EH (cell line): ENCODE data around the gene USP7.
"Not testable (repeated sequence)": the region's sequence is repeated elsewhere in the genome, so short reads cannot be mapped to it uniquely, and the experiment has no call there.

Experiments
- DNase-seq: peaks from one replicate; pipeline ENCODE4 v3.0.0-alpha.2; 2015; ENCODE audit warnings: low read depth

The USP7 gene

GRCh38 chr16:8924214-8924613 is 39.5 kb downstream of the USP7 start:
- DNase-seq: no peak

DNA sequence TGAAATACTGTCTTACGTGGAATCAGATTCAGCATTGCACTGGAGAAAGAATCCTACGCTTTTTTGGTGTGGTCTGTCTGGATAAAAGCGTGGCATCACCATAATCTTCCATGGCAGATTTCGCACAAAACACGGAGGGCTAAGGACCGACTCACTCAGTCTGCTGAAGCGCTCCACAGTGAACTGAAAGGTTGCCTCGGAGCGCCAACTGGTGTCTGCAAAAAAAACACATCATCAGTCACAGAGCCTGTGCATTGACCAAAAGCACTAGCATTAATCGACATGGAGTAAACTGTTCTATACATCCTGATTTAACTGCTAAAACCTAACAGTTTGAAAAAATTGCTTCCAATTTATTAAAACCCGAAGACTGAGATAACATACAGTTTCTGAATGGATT is 40.5 kb downstream of the USP7 start:
- no peak for DNase-seq

DNA sequence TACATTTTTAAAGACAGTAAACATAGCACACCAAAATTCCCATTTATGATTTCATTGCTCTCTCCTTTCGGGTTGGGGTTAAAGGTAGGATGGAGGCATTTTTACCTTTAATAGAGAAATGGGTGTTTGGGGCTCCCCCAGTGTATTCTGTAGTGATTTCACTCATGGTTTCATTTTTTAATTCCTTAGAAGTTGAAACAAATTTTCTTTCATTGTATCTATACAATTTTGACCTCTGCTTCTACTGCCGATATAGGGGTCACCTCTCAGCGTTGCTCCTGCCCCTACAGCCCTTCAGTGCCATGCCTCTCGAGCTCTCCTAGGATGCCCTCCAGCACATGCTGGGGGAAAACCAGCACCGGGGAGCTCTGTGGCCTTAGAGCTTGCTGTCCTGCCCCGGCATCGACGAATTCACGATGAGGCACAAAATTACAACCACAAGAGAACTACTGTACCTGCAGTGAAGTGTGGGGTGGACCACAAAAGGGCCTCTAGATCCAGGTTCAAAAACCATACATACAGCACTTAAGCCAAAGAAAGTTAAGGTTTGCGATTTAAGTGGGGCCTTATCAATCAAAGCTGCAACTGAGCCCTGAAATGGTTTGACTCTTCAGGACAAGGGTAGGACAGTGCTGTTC is 42.2 kb downstream of the USP7 start:
- DNase-seq: no peak

GRCh38 chr16:8920645-8921346 is 42.9 kb downstream of the USP7 start:
- DNase-seq: peak; percentile 3

DNA sequence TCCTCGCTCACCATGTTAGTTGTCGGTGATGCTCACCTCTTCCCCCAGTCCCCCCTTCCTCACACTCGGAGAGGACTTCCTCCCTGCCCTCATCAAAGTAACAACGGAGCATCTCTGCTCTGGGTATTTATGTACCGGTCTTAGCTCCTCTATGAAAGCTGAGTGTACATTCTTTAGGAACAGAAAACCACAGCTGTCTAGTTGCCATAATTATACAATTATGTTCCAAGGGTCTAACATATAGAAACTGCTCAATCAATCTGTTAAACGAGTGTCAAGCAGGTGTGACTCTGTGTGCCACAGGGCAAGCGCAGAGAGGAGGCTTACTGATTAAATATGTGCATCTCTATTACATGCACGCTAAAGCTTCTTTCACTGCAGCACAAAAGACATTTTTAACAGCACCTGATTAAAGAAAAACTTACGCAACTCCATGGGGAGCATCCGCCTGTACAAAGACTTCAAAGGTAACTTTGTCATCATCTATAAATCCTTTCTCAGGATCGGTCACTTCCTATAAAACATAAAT is 43.7 kb downstream of the USP7 start:
- DNase-seq: no peak

DNA sequence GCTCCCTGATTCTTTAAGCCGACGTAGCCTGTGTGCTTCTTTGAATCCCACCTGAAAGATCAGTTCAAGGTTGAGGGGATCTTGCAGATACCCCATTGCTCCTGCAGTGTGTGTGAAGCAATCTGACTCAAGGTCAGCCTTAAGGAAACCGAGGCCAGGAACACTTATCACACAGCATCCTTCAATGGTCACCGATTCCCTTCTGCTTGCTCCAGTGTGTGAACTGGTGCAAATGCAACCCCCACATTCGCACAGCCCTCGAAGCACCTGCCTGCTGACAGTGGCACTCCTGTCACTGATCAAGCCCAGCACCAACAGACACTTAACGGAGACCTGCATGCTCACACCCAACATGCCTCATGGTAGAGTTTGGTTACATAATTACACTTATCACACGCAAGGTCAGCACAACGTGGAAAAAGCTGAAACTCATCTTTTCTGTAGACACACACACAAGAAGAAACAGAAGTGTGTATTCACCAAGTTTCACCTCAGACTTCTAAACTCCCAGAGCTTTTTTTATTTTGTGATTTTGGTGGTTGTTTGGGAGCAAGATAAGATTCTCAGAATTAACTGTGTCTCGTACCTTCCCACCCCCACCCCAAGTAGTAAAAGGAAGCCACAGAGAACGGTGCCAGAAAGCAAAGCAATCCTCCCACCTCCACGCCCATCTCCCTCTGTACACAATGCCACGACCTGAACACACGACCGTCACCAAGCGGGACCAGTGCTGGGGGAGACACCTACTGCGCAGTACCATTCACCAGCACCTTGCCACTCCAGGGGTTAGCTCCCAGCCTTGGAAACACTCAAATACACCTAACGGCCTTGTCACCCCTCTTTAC is 44.4 kb downstream of the USP7 start:
- no peak for DNase-seq

- DNase-seq: not testable (repeated sequence)
Observed at GRCh38 chr16:8917336-8917735, 46.4 kb downstream of the USP7 start.

DNA sequence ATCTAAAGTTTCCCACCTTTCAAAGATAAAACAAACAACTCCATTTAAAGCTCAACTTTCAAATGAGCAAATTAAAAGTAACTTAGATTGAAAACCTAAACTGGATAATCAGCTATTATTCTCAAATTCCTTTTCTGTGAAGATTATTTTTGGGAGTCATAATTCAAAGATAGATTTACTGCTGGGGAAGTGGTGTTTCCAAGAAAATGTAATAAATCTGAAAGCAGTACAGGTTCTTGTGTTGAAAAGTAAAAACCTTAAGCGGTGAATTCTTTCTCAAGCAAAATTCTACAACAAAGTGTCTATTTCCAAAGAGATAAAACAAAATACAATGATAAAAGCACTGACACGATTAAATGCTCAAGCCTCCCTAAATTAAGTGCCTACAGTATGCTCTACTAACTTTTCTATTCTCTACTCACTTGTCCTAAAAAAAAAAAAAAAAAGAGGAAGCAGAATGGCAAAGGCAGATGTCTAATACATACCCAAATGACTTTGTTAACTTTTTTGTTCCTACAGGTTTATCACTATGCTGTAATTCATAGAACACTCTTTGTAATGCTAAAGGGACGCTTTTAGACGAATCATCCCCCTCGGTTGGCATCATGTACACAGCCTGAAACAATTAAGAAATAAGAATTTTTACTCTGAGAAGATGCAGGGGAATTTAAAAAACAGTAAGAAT is 47.0 kb downstream of the USP7 start:
- no peak for DNase-seq

DNA sequence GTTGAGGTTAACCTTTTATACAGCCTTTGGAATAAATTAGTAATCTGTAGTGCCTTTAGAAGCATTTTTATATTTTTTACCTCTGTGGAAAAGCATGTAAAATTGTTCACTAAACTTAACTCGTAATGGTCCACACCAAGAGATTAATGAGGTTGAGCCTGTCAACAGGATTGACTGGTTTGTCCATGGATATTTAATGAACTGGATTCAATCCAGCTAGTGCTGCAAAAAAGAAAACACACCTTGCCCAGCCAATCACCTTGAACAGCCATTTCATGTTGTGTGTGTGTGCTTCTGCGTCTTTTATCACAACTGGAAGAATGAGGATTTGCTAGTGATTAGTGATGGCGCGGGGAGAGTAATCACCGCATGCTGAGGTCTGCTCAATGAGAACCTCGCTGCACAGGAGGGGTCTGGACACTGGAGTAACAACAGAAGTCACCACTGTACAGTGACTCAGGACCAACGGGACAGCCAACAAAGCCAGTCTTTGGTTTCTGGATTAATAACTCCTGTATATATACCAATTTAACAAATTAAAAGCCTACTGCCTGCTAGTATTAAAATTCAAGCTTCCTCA is 47.9 kb downstream of the USP7 start:
- no peak for DNase-seq

DNA sequence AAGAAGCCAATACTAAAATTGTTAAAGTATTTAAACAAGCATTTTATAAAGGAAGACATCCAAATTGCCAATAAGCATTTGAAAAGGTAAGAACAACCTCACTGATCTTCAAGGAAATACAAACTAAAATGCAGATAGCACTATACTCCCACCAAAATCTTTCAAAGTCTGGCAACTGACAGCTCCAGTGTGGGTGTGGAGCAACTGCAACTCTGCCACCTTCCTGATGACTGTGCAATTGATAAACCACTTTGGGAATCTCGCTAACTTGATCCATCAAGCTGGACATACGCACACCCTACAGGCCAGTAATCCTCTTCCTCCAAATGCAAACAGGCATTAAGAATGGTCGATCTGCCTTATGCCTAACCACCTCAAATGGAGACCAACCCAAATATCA is 49.6 kb downstream of the USP7 start:
- no peak for DNase-seq

GRCh38 chr16:8912793-8913192 is 50.9 kb downstream of the USP7 start:
- DNase-seq: no peak

GRCh38 chr16:8910811-8911210 is 52.9 kb downstream of the USP7 start:
- no peak for DNase-seq

GRCh38 chr16:8908810-8909468 is 54.8 kb downstream of the USP7 start:
- DNase-seq: no peak

DNA sequence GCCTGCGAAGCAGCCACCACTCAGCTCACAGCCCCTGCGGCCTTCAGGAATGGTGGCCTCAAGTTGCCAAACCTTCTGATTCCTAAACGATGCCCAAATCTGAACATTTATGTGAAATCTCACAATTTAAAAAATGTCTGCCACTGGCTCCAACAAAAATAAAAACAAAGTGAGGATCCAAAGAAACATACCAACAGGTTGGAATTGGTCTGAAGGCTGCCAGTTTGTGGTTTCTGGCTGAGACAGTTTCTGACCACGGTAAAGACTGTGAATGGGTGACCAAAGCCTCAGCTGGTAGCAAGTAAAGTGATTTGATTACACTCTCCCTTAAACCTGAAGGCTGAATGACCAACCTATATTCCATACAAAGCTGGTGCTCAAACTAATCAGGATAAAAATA is 56.6 kb downstream of the USP7 start:
- no peak for DNase-seq

- DNase-seq: no peak
Observed at GRCh38 chr16:8905795-8906591, 57.7 kb downstream of the USP7 start.

DNA sequence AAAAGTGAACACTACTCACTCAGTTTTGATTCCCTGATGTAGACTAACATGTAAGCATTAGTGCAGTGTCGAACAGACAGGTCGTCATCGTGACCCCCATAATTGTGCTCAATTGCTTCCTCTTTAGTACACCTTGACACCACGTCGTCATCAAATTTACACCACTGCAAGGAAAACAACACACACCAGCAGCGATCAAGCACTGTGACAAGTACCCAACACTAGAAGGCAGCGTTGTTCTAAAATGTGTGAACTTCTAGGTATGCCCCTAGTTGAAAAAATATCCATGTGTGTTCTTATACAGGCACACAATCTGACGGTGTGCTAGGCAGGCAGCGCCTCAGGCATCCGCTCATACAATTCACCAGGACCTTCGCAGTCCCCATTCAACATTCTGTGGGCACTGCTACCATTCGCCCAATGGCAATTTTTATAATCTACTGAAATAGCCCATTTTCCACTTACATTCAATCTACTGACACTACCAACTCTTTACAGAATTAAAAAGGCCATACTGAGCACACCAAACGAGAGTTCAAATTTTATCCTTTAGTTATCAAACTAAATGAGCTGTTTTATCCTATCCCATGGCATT is 58.4 kb downstream of the USP7 start:
- DNase-seq: peak; percentile 44

DNA sequence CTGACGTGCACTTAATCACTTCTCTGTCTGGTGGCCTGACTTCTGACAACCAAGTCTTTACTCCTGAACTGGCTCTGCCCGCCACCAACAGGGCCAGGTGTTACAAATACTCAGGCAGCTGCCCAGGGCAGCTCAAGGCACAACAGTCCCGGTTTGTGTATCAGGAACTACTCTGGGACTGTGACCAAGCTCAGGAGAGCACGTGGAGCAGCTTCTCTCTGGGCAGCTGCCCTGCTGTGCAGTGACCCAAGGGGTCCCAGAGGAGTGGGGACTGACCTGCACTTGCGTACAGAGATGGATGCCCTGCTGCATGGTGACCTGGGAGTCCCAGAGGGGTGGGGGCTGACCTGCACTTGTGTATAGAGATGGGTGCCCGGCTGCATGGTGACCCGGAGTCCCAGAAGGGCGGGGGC is 59.7 kb downstream of the USP7 start:
- DNase-seq: no peak

DNA sequence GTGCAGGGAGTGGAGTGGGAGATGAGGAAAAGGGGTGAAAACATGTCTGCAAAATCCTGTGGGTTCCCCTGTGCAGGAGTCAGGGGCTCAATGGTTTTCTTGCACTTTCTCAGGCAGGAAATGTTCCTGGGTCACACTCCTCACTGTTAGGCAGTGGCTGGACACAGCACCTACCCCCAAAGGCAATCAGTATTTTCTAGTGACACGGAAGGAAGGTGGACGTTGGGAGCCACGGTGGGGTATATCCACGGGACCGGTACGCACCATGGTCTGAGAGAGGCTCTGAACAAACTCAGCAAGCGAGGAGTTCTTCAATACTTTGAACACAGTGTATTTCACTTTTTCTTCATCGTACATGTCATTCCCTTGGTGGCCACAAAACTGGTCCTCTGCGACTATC is 60.7 kb downstream of the USP7 start:
- DNase-seq: no peak

DNA sequence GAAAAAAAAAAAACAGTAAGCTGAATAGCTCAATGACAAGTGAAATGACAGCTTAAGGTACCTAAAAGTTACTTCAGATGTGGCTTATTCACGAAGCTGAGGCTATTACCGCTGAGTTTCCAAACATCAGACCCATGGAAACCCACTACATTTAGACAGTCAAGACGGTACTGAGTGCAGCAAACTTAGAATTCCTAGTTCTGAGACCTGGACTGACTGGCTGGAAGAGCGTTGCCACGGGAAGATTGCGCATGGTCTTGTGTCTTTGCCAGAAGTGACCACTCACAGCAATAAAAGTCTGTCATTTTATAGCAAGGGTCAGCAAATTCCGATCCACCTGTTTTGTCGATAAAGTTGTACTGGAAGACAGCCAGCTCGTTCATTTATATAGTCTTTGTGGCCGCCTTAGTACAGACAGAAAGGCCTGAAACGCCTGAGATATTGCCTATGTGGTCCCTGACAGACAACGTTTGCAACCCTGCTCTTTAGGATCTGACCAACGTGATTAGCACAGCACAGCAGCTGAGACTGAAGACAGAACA is 62.3 kb downstream of the USP7 start:
- no peak for DNase-seq

DNA sequence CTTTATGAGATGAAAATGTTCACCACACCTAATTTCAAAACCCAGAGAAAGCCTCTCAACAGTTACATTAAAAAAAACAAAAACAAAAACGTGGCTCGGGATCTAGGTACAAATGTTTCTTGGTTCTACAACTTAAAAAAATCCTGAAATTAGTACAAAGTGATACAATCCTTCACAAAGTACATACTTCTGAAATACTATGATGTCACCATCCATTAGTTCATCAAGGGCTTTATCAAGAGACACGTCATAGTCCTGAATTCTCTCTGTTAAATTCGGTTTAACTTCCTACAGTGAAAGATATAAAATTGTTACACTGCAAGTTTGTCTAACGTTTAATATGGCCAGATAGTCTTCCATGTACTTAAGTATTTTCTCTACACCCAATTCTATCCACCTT is 63.4 kb downstream of the USP7 start:
- no peak for DNase-seq
